K562 (cell line): ENCODE data around the gene SCAANT1. TPM values are rescaled to one million over a fixed set of nuclear protein-coding genes. Genes with fewer than 3 reads are reported as not detected.
A peak's percentile ranks its signal among the peaks of the same experiment; 100 is the strongest.

Experiments
- ATAC-seq: fragments of 200-7000 bp; cut with Tn5 transposase; 3 replicates; pipeline ENCODE4 v1.9.1; 2020; ENCODE audit warnings: moderate library complexity
- BruUV-seq: library from RNA; stranded (reverse); fragments of 400-500 nt; replicated peaks from 2 replicates; lab custom pipeline; 2021; lab: Mats Ljungman, UMichigan
- CTCF ChIA-PET: fragments of 300-600 bp; formaldehyde crosslinking; extraction: SDS; loops from one replicate; lab custom pipeline; 2021; ENCODE audit warnings: low intra/inter-chr PET ratio; lab: Yijun Ruan, JAX
- POLR2A ChIA-PET: fragments of 300-600, 350-650 bp; sonication (Branson Sonifier 250); formaldehyde crosslinking; extraction: SDS; loops from one replicate; lab custom pipeline; 2021; ENCODE audit warnings: antibody characterized with exemption, inconsistent platforms; lab: Yijun Ruan, JAX
- DNase-seq, 4 experiments: peaks; one replicate each; pipeline versions ENCODE4 v3.0.0 to v3.0.0-alpha.2; 2011 to 2018; ENCODE audit warnings: low spot score in 3 of 4, mixed read lengths in 3 of 4; ENCODE audit errors: extremely low read depth in 1 of 4
- FAIRE-seq: peaks from 2 replicates; lab custom pipeline; 2011; peaks lifted over from hg19 to GRCh38; lab: Jason Lieb, UNC
- H2AFZ ChIP-seq: 2 replicates; pipeline ENCODE4 v1.6.0; 2011; ENCODE audit warnings: low read depth, low read length, control low read depth, inconsistent platforms
- H3K27ac ChIP-seq: fragments of 200-600 bp; 3 replicates; pipeline ENCODE4 v1.8.0; 2011; ENCODE audit warnings: low read depth, mild to moderate bottlenecking, control low read depth, inconsistent platforms, low read length, moderate library complexity, mixed read lengths; ENCODE audit errors: extremely low read depth
- H3K27me3 ChIP-seq, 2 experiments: fragments of 300-600 bp in 1 of 2; 2 replicates in 1 of 2; 3 replicates in 1 of 2; pipeline versions ENCODE4 v1.6.0 to v1.8.0; 2011; ENCODE audit warnings: inconsistent platforms in 2 of 2, low read length in 2 of 2, mild to moderate bottlenecking in 1 of 2, mixed read lengths in 1 of 2, moderate library complexity in 1 of 2; ENCODE audit not compliant: control insufficient read depth in 2 of 2, insufficient read depth in 2 of 2
- H3K36me3 ChIP-seq: fragments of 300-600 bp; 3 replicates; pipeline ENCODE4 v1.8.0; 2011; ENCODE audit warnings: mild to moderate bottlenecking, low read length, inconsistent platforms; ENCODE audit not compliant: control insufficient read depth, insufficient read depth
- H3K4me1 ChIP-seq, 2 experiments: fragments of 200-600 bp in 1 of 2; replicated peaks in 1 of 2; 2 replicates in 1 of 2; 3 replicates in 1 of 2; pipeline versions ENCODE4 v1.5.1 to v1.8.0; 2011; ENCODE audit warnings: inconsistent platforms in 2 of 2, low read length in 2 of 2, mild to moderate bottlenecking in 1 of 2, mixed read lengths in 1 of 2, moderate library complexity in 1 of 2; ENCODE audit not compliant: control insufficient read depth in 2 of 2, insufficient read depth in 2 of 2
- H3K4me2 ChIP-seq: 2 replicates; pipeline ENCODE4 v1.6.1; 2011; ENCODE audit warnings: low read length, control low read depth, inconsistent platforms, mixed read lengths; ENCODE audit not compliant: insufficient read depth
- H3K4me3 ChIP-seq: fragments of 200-600 bp; sonication (generic), shearing (Covaris generic); 2 replicates; pipeline ENCODE4 v1.5.1; 2016; ENCODE audit warnings: control low read depth, inconsistent platforms
- H3K79me2 ChIP-seq: fragments of 200-600 bp; 3 replicates; pipeline ENCODE4 v1.8.0; 2011; ENCODE audit warnings: low read length, inconsistent platforms; ENCODE audit not compliant: control insufficient read depth, insufficient read depth
- H3K9ac ChIP-seq, 2 experiments: 2 replicates each; pipeline versions ENCODE4 v1.6.0 to v1.6.1; 2011; ENCODE audit warnings: low read depth in 2 of 2, low read length in 2 of 2, control low read depth in 1 of 2, inconsistent platforms in 1 of 2, mild to moderate bottlenecking in 1 of 2, mixed read lengths in 1 of 2; ENCODE audit not compliant: insufficient read depth in 1 of 2
- H3K9me1 ChIP-seq: one replicate; pipeline ENCODE4 v1.6.0; 2011; ENCODE audit warnings: inconsistent platforms, mild to moderate bottlenecking, low read length, moderate library complexity; ENCODE audit not compliant: control insufficient read depth, insufficient read depth
- H3K9me3 ChIP-seq: replicated peaks from 2 replicates; pipeline ENCODE4 v1.5.1; 2011; ENCODE audit warnings: low read depth, low read length, inconsistent platforms; ENCODE audit not compliant: control insufficient read depth, insufficient read depth
- H4K20me1 ChIP-seq: replicated peaks from 2 replicates; pipeline ENCODE4 v1.6.1; 2011; ENCODE audit warnings: low read length, inconsistent platforms, mixed read lengths; ENCODE audit not compliant: control insufficient read depth, insufficient read depth
- CHD2 ChIP-seq: IDR thresholded peaks from 2 replicates; pipeline ENCODE4 v1.6.1; 2011; ENCODE audit warnings: low read depth, low read length
- MEIS2 ChIP-seq: fragments of 450-650 bp; IDR thresholded peaks from 2 replicates; pipeline ENCODE4 v1.6.1; 2014; ENCODE audit warnings: mild to moderate bottlenecking; ENCODE audit not compliant: partially characterized antibody
- PBX2 ChIP-seq, 2 experiments: IDR thresholded peaks in 1 of 2; conservative IDR thresholded peaks in 1 of 2; 2 replicates each; pipeline ENCODE4 v1.6.1; 2016; ENCODE audit warnings: low read depth in 2 of 2, mild to moderate bottlenecking in 1 of 2, missing compliant biosample characterization in 1 of 2, missing genetic modification characterization in 1 of 2, moderate library complexity in 1 of 2
- PKNOX1 ChIP-seq: fragments of 450-650 bp; IDR thresholded peaks from 2 replicates; pipeline ENCODE4 v1.6.1; 2016
- WGBS: fragments of 100-300 bp; shearing (Covaris generic); methylation state at CpG from one replicate; pipeline ENCODE4 v1.1.6; 2016; ENCODE audit warnings: low coverage, mixed read lengths; ENCODE audit not compliant: insufficient coverage; ENCODE audit errors: missing lambda C conversion rate; 5-methylcytosine and 5-hydroxymethylcytosine counted together
- in situ Hi-C: fragments of 300-500 bp; cut with MboI; formaldehyde crosslinking; loops from 4 replicates; pipeline ENCODE4 v1.15.0; 2018; ENCODE audit warnings: inconsistent platforms, mixed read lengths
- intact Hi-C: fragments of 100-400 bp; cut with micrococcal nuclease; formaldehyde crosslinking; loops from 2 replicates; pipeline ENCODE4 v1.14.2; 2022
- polyA plus RNA-seq, 8 experiments: library from polyadenylated mRNA; depleted of rRNA in 4 of 8; stranded (reverse) in 5 of 8; unstranded in 3 of 8; fragments of >200 nt; fragmentation: Nextera tagmentation in 2 of 8; fragmentation: Illumina TruSeq in 1 of 8; extraction: Ambion mirVana in 2 of 8; extraction: Trizol in 1 of 8; gene quantifications; 2 replicates each; pipeline versions ENCODE4 v1.2.1 to v1.2.3, GENCODE V29; 2011 to 2014; ENCODE audit warnings: inconsistent platforms in 1 of 8, missing spikeins in 1 of 8
- total RNA-seq, 7 experiments: library from RNA; depleted of rRNA in 6 of 7; stranded (reverse); fragments of >200 nt in 6 of 7; fragmentation: Illumina TruSeq in 2 of 7; extraction: Trizol in 2 of 7; gene quantifications; 2 replicates each; pipeline versions ENCODE4 v1.2.1 to v1.2.3, GENCODE V29; 2011 to 2021; ENCODE audit warnings: low replicate concordance in 1 of 7

Gene SCAANT1
- total and polyA plus RNA-seq, 9 of the 15 experiments (the other 6 are each of a cell fraction or from before 2014, with no cell fraction given), result not detected

GRCh38 chr3:63908776-63909175, 3.4 kb downstream of the SCAANT1 start:
- DNase-seq, result peak in 1 of 4 experiments; percentile 4
- no peak for TF ChIP-seq PBX2 (CRISPR knock-in tag; IDR thresholded peaks at IDR 0.05; ENCODE audit: low read depth)
- peak; percentile 76 for TF ChIP-seq PBX2 (tag; conservative IDR thresholded peaks at IDR 0.05; ENCODE audit: low read depth)
- no peak for TF ChIP-seq CHD2
- TF ChIP-seq PKNOX1, result peak; percentile 13; the same call in 1 of the 2 replicates
- peak; percentile 68 for TF ChIP-seq MEIS2
- TF ChIP-seq, all 486 proteins: peak for 3
- FAIRE-seq, result no peak
- WGBS, result 56% methylated on average over 1 of the region's 1 CpG
- Histone ChIP-seq H3K9me1 (no peaks in the 10 kb centered on the region), H4K20me1 (no peaks in the 10 kb centered on the region), H3K27ac (no peak overlapping the region), H3K36me3 (peaks cover 4% of the 10 kb centered on the region; the same call in 1 of the 3 replicates), H3K9me3 (no peaks in the 10 kb centered on the region), H2AFZ (no peak overlapping the region), H3K79me2 (peaks cover 25% of the 10 kb centered on the region), H3K4me1 (peaks cover 9 to 13% of the 10 kb centered on the region in 2 experiments), H3K9ac (no peak overlapping the region), H3K4me3 (no peak overlapping the region), H3K27me3 (no peaks in the 10 kb centered on the region), H3K4me2 (no peak overlapping the region)
- intact Hi-C loops, result no loop called here
- in situ Hi-C loops, result no loop called here
- ChIA-PET POLR2A (no interaction called here), CTCF (no interaction called here)
- no TSS peak for BruUV-seq
- no peak for ATAC-seq
